ENCODE results near the gene RNASEH2B.

RNASEH2B gene

GRCh38 chr13:50891206-50891605 lies 18.4 kb upstream of the RNASEH2B start:
- no peak overlapping the region for H3K4me3 ChIP-seq (replicated peaks in 1 of 2; ENCODE audit: low read depth in 2 of 2, low read length in 2 of 2)
- no peak for TF ChIP-seq CTCF (IDR thresholded peaks at IDR 0.05; ENCODE audit: low read depth, low read length)
- no peak for DNase-seq (ENCODE audit: low read depth in 2 of 2)

GRCh38 chr13:50892210-50892944 lies 17.2 kb upstream of the RNASEH2B start:
- H3K4me3 ChIP-seq (replicated peaks in 1 of 2; ENCODE audit: low read depth in 2 of 2, low read length in 2 of 2): no peak overlapping the region
- DNase-seq (ENCODE audit: low read depth in 2 of 2): no peak
- no peak for TF ChIP-seq CTCF (IDR thresholded peaks at IDR 0.05; ENCODE audit: low read depth, low read length)

GRCh38 chr13:50893211-50893852 lies 16.3 kb upstream of the RNASEH2B start:
- H3K4me3 ChIP-seq (replicated peaks in 1 of 2; ENCODE audit: low read depth in 2 of 2, low read length in 2 of 2): no peak overlapping the region
- DNase-seq (ENCODE audit: low read depth in 2 of 2): peak; percentile 8 to 16
- TF ChIP-seq CTCF (IDR thresholded peaks at IDR 0.05; ENCODE audit: low read depth, low read length): no peak

GRCh38 chr13:50894012-50894411 lies 15.6 kb upstream of the RNASEH2B start:
- no peak for DNase-seq (ENCODE audit: low read depth in 2 of 2)
- TF ChIP-seq CTCF (IDR thresholded peaks at IDR 0.05; ENCODE audit: low read depth, low read length): no peak
- no peak overlapping the region for H3K4me3 ChIP-seq (replicated peaks in 1 of 2; ENCODE audit: low read depth in 2 of 2, low read length in 2 of 2)

GRCh38 chr13:50894504-50894903 lies 15.1 kb upstream of the RNASEH2B start:
- no peak for DNase-seq (ENCODE audit: low read depth in 2 of 2)
- no peak overlapping the region for H3K4me3 ChIP-seq (replicated peaks in 1 of 2; ENCODE audit: low read depth in 2 of 2, low read length in 2 of 2)
- no peak for TF ChIP-seq CTCF (IDR thresholded peaks at IDR 0.05; ENCODE audit: low read depth, low read length)

- H3K4me3 ChIP-seq (replicated peaks in 1 of 2; ENCODE audit: low read depth in 2 of 2, low read length in 2 of 2): no peak overlapping the region
- no peak for DNase-seq (ENCODE audit: low read depth in 2 of 2)
- no peak for TF ChIP-seq CTCF (IDR thresholded peaks at IDR 0.05; ENCODE audit: low read depth, low read length)
Measured at GRCh38 chr13:50898338-50898737, 11.3 kb upstream of the RNASEH2B start.
